ENCODE data around the gene MRPS35.
"Not testable (repeated sequence)": the region's sequence is repeated elsewhere in the genome, so short reads cannot be mapped to it uniquely, and the experiment has no call there.

MRPS35 gene

DNA sequence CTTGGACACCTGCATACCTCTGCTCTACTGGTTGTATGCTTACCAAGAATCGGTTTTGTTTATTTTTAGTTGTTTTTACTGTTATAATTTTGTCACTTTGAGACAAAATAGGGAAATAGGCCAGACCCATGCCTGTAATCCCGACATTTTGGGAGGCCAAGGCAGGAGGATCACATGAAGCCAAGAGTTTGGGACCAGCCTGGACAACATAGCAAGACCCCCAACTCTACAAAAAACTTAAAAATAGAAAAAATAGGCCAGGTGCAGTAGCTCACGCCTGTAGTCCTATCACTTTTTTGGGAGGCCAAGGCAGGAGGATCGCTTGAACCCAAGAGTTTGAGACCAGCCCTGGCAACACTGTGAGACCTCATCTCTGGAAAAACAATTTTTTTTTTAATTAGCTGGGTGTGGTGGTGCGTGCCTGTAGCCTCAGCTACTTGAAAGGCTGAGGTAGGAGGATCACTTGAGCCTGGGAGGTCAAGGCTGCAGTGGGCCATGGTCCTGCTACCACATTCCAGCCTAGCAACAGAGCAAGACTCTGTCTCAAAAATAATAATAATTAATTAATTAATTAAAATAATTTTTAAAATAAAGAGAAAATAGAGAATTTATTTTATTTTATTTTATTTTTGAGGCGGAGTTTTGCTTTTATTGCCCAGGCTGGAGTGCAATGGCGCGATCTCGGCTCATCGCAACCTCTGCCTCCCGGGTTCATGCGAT is 1.3 kb upstream of the MRPS35 start:
- no peak for DNase-seq (ENCODE audit: low spot score)

DNA sequence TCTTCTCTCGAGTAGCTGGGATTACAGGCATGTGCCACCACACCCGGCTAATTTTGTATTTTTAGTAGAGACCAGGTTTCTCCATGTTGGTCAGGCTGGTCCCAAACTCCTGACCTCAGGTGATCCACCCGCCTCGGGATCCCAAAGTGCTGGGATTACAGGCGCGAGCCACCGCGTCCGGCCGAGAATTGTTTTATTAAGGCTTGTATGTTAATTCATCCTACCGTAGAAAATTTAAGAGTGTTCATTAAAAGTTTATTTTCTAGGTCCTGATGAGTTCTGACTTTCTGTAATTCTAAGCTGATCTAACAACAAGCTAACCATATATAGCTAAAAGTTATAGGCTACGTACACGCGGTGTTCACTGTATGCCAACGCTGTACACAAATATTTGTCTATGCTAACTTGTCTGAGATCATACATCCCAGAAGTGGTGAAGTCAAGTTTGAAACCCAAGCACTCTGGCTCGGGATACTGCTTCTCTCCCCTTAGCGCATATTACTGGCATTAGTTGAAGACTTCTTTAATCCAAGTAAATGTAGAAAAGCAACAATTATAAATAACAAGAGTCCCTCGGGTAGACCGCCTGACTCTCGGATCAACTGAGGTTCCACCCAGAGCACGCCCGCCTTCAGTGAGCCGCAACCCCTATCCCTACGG is 570 bp upstream of the MRPS35 start:
- no peak for DNase-seq (ENCODE audit: low spot score)

DNA sequence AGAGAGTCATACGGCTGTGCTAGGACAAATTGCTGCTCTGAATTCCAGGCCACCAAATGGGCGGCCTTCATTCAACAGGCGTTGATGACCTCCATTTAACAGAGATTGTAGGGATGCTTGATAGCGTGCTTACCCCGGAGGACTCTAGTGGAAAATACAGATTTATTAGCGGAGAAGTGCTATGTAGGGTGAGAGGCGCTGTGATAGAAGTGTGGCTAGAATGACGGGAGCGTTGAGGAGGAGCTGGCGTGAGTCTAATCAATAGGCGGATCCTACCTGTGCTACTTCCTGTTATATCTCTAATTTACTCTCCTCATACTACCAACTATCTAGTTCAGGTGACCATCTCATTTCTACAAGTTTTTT is 668 bp downstream of the MRPS35 start:
- no peak for DNase-seq (ENCODE audit: low spot score)

DNA sequence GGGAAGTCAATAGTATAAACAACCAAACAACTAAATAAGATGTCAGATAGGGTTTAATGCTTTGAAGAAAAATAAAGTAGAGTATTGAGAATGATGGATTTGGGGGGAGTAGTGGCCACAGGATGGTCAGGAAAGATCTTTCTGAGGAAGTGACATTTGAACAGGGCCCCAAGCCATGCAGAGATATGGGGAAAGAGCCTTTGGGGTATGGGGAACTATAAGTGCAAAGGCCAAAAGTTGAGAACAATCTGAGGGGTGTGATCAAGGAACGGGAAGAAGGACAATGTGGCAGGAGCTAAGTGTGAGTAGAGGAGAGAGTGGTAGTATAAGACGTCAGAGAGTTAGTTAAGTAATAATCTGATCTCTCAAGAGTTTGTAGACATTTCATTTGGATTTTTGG is 1.3 kb downstream of the MRPS35 start:
- no peak for DNase-seq (ENCODE audit: low spot score)

DNA sequence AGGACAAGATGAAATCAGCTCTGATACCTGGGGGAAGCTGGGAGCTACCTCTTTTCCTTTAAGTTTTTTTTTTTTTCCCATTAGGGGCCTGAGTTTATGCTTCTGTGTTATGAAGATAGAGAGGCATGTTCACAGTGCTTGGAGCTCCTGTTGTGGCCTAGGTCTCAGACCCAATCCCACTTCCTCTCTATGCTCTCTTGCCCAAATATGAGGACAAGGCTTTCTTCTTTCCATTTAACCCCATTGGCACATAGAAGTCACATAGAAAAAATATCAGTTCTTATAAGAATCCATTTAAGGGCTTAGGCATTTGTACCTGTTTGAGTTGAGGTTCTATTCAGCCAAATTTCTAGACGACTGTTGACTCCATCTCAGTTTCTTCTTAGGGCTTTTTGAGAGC is 12.6 kb downstream of the MRPS35 start:
- DNase-seq (ENCODE audit: low spot score): no peak

DNA sequence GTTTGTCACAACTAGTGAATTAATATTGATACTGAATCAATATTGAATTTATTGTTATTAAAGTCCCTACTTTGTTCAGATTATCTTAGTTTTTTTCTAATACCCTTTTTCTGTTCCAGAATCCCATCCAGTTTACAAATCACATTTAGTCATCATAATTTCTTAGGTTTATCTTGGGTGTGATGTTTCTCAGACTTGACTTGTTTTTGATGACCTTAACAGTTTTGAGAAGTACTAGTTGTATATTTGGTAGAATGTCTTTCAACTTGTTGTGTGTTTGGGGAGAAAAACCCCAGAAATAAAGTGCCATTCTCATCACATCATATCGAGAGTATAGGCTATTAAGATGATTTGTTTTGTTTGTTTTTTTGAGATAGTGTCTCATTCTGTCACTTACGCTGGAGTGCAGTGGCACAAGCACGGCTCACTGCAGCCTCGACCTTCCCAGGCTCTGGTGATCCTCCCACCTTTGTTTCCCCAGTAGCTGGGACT is 19.5 kb downstream of the MRPS35 start:
- DNase-seq (ENCODE audit: low spot score): no peak

DNA sequence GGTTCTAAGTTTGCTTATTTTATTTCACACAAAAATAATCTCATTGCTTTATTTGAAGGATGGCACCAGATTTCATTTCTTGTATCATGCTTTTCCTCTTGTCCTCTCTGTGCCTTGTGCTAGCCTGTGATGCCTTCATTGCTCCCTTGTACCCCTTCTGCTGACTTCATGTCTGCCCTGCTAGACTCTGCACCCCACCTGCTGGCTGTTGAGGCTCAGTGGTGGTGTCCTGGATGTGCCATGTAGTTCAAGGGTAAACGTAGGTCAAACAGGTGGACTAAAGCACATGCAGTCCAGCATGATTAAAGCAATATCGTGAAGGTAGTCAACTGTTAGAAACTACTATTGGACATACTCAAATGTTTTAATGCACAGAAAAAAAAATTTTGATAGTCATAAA is 21.6 kb downstream of the MRPS35 start:
- DNase-seq (ENCODE audit: low spot score): peak; percentile 30

DNA sequence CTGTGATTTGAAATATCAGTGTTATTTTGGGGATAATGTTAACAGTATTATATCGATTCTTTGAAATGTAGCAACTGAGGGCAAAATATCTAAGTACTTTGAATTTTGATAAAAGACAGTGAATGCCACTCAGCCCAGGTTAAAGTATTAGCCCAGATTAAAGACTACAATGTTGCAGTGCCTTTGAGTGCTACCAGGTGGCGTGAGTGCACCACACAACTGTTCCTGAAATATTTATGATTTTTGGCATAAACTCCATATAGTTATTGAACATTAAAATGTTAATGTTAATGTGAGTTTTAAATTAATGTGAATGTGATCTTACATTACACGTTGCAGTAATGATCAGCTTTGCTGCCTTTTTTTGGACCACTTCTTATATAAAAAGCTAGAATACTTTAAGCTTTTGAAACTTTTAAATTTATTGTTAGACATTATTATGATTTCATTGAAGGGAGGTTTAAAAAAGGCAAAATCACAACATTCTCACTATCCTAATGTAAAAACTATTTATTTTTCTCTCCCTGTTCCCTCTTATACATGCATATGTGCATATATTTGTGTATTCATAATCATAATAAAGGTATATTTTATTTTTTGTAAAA is 22.5 kb downstream of the MRPS35 start:
- peak; percentile 47 for DNase-seq (ENCODE audit: low spot score)

DNA sequence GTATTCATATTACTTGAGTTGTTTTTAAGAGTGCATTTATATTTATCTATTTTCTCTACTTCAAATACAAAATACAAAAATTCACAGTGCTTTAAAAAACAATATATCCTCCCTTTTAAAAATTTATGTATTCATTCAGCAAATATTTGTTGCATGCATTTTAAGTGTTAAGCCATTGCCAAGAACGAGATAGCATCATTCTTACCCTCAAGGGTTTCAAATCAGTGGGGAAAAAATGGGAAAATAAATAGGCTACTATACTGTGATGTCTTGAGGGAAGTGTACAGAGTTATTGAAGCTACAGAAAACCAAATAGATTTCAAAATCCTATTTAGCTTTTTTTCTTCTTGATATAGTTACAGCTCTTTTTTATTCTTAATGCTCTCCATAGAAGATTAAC is 23.2 kb downstream of the MRPS35 start:
- no peak for DNase-seq (ENCODE audit: low spot score)

DNA sequence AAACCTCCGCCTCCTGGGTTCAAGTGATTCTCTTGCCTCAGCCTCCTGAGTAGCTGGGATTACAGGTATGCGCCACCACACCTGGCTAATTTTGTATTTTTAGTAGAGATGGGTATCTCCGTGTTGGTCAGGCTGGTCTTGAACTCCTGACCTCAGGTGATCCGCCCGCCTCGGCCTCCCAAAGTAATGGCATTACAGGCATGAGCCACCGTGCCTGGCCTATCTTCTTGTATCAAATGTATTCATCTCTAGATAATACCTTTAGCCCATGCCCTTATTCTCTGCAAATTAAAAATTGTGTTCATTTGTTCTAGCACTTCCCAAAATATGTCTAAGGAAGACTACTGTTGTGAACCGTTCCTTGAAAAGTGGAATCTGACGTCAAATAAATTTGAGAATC is 23.7 kb downstream of the MRPS35 start:
- DNase-seq (ENCODE audit: low spot score): not testable (repeated sequence)

DNA sequence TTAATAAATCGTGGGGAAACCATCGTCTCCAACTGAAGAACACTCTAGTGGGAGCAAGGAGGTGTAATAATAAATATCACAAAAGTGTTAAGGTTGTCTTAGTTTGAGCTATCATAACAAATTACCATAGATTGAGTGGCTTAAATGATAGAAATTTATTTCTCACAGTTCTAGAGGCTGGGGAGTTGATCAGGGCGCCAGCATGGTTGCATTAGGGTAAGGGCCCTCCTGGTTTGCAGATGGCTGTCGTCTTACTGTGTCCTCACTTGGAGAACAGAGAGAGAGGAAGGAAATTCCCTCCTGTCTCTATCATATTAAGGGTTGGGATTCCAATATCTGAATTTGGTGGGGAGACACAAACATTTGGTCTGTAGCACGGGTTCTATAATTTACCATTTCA is 33.0 kb downstream of the MRPS35 start:
- DNase-seq (ENCODE audit: low spot score): no peak

DNA sequence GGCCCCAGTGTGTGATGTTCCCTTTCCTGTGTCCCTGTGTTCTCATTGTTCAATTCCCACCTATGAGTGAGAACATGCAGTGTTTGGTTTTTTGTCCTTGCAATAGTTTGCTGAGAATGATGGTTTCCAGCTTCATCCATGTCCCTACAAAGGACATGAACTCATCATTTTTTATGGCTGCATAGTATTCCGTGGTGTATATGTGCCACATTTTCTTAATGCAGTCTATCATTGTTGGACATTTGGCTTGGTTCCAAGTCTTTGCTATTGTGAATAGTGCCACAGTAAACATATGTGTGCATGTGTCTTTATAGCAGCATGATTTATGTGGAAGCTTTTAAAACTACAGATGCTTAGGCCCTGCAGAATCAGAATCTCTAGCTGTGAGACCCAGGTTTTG is 35.1 kb downstream of the MRPS35 start:
- DNase-seq (ENCODE audit: low spot score): not testable (repeated sequence)

DNA sequence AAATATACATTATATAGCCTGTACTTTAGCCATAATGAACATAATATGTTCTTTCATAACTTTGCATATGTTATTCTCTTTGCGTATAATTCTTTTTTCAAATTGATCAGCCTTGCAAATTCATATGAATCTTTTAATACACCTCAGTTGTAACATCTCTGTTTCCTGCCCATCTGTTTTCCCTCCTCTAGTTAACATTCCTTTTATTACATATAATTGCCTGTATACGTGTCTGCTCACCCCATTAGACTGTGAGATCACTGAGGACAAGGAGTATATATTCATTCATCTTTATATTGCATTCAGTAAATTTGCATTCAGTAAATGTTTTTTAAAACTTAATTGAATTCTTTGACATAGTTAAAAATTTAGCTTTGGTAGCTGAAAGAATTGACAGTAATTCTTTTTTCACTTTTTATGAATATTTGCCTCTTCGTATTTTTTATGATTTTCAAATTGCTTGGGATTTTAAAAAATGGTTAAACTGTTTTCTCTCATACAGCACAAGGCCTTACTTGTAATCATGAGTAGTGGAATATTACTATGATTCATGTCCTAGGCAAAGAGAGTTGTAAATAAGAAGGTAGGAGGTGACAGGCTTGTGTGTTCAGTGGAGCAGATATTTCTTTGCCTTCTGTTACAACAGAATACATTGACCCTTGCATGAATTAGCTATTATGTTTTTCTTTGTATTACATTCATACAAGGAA is 36.6 kb downstream of the MRPS35 start:
- DNase-seq (ENCODE audit: low spot score): no peak

DNA sequence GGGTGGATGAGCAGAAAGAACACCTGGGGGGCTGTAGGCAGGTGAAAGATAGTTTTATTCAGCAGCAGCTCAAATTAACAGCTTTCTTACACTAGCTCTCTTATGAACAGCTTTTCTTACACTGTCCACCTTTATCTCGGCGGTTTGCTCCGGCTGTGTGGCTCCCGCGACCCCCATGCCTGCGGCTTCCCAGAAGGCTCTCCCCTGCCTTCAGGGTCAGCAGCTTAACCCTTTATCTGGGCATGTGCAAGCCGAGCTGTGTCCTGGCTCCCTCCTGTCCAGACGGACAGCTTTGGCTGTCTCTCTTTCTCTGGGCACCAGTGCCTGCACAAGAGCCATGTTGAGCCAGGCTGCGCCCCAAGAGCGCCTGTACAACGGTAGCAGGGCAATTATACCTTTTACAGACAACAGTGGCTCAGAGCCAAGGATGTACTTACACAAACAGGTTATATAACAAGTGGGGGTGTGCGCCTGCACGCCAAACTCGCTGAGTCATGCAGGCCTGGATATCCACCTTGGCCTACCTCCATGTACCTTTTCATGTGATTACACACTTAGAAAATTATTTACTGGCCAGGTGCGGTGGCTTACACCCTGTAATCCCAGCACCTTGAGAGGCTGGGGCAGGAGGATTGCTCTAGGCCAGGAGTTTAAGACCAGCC is 40.9 kb downstream of the MRPS35 start:
- DNase-seq (ENCODE audit: low spot score): no peak

DNA sequence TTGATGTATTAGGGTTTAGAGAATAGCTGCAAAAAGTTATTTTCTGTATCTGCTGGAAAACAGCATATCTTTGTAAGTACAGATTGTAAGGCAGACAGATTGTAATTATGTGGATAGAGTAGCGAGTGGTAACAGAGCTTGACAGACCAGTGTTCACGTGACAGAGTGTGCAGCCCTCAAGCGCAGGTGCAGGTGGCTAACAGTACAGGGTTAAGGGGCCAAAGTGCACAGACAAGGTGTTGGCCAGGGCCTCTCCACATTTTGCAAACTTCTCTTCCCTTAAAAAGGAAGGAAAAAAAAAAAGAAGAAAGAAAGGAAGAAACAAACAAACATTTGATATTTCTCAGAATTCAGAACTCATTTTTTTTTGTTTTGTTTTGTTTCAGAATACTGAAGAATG is 44.2 kb downstream of the MRPS35 start:
- DNase-seq (ENCODE audit: low spot score): no peak

DNA sequence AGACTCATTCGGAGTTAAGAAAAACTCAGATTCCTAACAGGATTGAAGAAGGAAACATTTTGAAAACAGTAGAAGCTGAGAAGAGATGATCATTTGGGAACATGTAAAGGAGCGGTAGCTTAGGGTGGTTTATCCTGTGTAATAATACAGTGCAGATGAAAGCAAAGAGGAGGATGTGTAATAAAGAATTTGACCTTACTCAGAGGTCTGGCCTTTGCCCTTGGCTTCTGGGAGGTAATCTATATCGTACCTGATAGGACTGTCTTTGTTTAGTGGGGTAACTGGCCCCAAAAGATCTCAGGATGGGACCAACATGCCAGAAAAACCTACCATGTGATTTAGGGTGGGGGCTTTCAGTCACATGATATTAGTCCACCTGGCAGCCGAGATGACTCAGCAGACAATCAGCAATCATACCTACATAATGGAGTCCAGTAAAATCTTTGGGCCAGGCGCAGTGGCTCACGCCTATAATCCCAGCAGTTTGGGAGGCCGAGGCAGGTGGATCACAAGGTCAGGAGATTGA is 46.1 kb downstream of the MRPS35 start:
- no peak for DNase-seq (ENCODE audit: low spot score)

DNA sequence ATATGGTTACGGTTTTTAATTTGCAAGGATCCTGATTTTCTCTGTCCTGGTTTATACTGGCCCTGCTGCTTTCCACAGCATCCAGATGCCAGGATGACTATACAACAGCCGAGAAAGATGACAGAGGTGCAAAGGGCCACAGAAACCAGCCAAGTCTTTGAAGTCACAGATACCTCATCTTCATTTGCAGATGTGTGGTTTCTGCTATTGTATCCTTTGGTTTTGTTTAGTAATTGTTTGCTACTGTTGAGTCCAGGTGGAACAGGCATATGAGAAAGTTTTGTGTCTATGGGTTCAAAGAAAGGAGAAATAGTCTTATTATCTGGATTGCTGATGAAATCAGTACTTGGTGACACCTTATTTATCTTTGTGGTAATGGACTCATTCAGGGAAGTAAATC is 52.1 kb downstream of the MRPS35 start:
- DNase-seq (ENCODE audit: low spot score): no peak

DNA sequence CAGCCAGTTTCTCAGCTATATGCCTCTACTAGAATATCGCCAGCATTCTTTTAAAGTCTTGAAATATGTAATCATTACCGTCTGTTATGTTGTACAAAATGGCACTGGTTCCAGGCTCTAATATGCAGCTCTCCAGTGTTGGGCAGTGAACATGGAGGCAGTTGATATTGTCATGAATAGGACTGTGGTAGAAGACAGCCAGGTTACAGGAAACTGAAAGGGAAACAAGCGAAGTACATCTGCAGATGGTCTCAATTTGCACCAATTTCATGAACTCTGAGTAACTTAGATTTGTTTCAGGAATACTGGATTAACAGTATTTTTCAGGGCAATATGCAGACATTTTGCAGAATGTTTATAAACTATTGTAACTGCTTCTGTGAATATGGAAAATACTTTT is 56.0 kb downstream of the MRPS35 start:
- no peak for DNase-seq (ENCODE audit: low spot score)

DNA sequence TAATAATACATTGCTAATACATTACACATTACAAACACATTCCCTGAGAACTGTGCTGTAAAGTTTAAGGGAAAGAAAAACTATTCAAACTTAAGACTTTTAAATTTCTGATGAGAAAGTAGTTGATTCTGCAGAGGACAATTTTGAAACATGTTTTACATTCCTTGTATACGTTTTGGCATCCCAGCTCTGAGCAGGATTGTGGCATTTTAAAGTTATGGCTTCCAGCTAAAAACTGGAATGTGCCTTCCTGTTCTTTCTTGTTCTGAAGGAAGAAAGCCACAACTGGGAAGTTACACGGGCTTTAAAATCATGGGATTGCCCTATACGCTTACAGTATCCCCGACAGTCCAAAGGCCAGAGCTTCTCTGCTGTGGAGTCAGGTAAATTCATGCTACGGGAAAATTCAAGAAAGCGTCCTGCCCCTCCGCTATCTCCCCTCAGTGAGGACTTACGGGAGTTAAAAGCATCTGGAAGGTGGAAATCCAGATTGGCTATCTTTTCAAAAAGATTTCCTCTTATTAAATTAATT is 58.6 kb downstream of the MRPS35 start:
- no peak for DNase-seq (ENCODE audit: low spot score)

DNA sequence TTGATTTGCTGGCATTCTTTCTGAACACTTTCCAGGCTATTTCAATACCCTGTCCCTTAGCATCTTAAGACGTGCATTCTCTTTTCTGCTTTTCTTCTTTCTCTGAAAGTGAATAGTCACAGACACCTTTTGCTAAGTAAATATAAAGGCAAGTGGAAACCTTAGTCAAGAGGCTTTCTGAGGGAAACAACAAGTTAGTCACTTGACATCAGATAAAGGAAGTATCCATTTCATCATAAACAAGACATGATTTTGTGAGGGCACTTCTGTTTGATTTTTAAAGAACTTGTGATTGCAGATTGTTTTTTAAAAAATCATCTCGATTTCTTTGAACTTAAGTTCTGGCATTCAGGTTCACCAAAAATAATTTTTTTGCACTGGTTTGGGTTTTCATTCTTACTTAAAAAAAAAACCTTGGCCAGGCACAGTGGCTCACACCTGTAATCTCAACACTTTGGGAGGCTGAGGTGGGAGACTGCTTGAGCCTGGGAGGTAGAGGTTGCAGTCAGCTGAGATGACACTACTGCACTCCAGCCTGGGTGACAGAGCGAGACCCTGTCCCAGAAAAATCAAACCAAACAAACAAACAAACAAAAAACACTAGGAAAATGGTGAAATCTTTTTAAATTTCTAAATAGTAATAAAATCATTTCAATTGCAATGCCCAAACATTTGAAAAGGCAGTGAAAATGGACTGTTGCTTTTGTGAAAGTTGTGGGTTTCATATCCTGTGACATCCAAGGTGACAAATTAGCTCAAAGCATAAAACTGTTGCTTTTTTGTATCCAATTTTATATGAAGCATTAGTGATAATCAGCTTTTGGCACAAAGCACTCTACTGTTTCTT is 61.1 kb downstream of the MRPS35 start:
- no peak for DNase-seq (ENCODE audit: low spot score)

Data from iPS-NIHi11 (cell line).